Activated CD8-positive, alpha-beta memory T cell treated with anti-CD3 and anti-CD28 coated beads, Interleukin-2, amount 10 ng/mL, durations not matched to agents 7 days and 5 days (primary cell): Measurements from ENCODE around the gene TRIM56. TPM values are rescaled to one million over a fixed set of nuclear protein-coding genes. Genes with fewer than 3 reads are reported as not detected.
"Not testable (repeated sequence)": the region's sequence is repeated elsewhere in the genome, so short reads cannot be mapped to it uniquely, and the experiment has no call there.

ENCODE experiments used
- ATAC-seq: fragments of 150-1000 bp; cut with Tn5 transposase; one replicate; pipeline ENCODE4 v1.10.0; 2021; ENCODE audit warnings: moderate library complexity
- CTCF ChIA-PET: fragments of 350-600 bp; sonication (Branson Sonifier 250); formaldehyde crosslinking; loops from one replicate; lab custom pipeline; 2021; ENCODE audit warnings: antibody characterized with exemption; lab: Charles Lee
- DNase-seq: peaks from one replicate; pipeline ENCODE4 v3.0.0-alpha.2; 2020
- H3K27ac Mint-ChIP-seq: one replicate; pipeline ENCODE4 v1.8.0; 2021; ENCODE audit warnings: mild to moderate bottlenecking, mixed read lengths
- H3K27me3 Mint-ChIP-seq: one replicate; pipeline ENCODE4 v1.8.0; 2021; ENCODE audit warnings: mixed read lengths
- H3K36me3 Mint-ChIP-seq: one replicate; pipeline ENCODE4 v1.8.0; 2021; ENCODE audit warnings: mild to moderate bottlenecking, mixed read lengths
- H3K4me1 Mint-ChIP-seq: one replicate; pipeline ENCODE4 v1.8.0; 2021; ENCODE audit warnings: mixed read lengths
- H3K4me3 Mint-ChIP-seq: one replicate; pipeline ENCODE4 v1.8.0; 2021; ENCODE audit warnings: mild to moderate bottlenecking, moderate library complexity, mixed read lengths
- H3K9me3 Mint-ChIP-seq: one replicate; pipeline ENCODE4 v1.8.0; 2022; ENCODE audit warnings: low read depth, mixed read lengths
- total RNA-seq, 2 experiments: library from RNA; stranded (reverse); gene quantifications; one replicate each; pipeline ENCODE4 v1.2.3, GENCODE V29; 2021

The TRIM56 gene
- total RNA-seq, 2 experiments from 2014 or later, result 68.2 to 110 TPM

DNA sequence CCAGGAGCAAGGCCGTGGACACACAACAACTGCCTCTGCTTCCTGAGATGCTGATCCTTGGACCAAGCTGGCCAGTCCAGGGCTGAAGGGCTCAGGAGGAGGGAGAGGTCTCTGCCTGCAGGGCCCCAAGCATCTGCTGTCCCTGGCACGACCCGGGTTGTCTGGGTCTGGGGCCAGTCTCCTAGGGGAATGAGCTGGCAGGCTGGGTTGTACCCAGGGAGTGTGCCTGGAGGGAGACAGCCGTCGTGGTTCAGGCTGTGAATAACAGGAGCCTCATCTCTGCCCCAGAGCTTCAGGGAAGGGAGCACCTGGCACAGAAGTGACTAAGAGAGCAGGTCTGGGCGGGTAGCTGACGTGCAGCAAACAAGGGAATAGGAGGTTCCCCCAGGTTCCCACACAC is 23.7 kb downstream of the TRIM56 start:
- Mint-ChIP-seq H3K4me3 (no peak overlapping the region), H3K27ac (no peak overlapping the region), H3K9me3 (no peaks in the 10 kb centered on the region), H3K4me1 (no peaks in the 10 kb centered on the region), H3K27me3 (peaks cover 19% of the 10 kb centered on the region), H3K36me3 (no peaks in the 10 kb centered on the region)
- DNase-seq (no peak), ATAC-seq (no peak)
- CTCF ChIA-PET, result interaction anchor here (0.8 kb wide), 1 partner anchor 35 kb away, joined by 3 read pairs; no protein-coding TSS in a partner anchor

DNA sequence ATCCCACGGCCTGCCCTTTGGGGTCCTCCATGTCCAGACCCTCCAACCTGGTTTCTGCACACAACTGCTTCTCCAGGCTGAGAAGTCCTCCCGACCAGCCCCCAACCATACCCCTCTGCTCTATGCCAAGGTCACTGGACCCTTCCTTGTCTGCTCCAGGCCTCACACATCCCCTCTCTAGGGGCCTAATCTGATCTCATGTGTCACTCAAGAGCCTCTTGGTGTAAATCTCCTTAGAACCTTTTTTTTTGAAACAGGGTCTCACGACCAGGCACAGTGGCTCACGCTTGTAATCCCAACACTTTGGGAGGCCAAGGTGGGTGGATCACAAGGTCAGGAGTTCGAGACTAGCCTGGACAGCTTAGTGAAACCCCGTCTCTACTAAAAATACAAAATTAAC is 24.1 kb downstream of the TRIM56 start:
- H3K4me1 Mint-ChIP-seq, result no peaks in the 10 kb centered on the region
- CTCF ChIA-PET, result no interaction called here
- H3K36me3 Mint-ChIP-seq, result no peaks in the 10 kb centered on the region
- no peak overlapping the region for H3K27ac Mint-ChIP-seq
- ATAC-seq, result no peak
- H3K9me3 Mint-ChIP-seq, result no peaks in the 10 kb centered on the region
- H3K27me3 Mint-ChIP-seq, result peaks cover 16% of the 10 kb centered on the region
- no peak for DNase-seq
- H3K4me3 Mint-ChIP-seq, result no peak overlapping the region

DNA sequence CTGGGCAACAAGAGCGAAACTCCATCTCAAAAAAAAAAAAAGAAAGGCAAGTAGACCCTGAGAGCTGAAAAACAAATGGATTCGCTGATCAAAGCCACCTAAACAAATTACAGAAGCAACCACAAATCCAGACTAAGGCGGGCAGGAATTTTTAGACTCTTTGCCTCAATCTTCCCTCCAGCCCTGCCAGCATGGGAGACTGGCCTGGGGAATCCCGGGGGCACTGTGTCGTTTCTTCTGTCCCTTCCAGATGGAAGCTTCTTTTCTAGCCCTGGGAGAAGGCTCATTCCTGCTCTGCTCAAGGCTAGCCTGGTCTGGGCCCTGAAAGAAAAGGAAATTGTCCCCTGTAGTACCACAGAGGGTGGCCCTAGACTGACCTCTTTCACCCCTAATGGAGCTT is 26.0 kb downstream of the TRIM56 start:
- ATAC-seq (no peak), DNase-seq (no peak)
- no peaks in the 10 kb centered on the region for H3K9me3 Mint-ChIP-seq
- H3K36me3 Mint-ChIP-seq, result no peaks in the 10 kb centered on the region
- peaks cover 10% of the 10 kb centered on the region for H3K27me3 Mint-ChIP-seq
- H3K4me3 Mint-ChIP-seq, result no peak overlapping the region
- no peak overlapping the region for H3K27ac Mint-ChIP-seq
- no peaks in the 10 kb centered on the region for H3K4me1 Mint-ChIP-seq
- CTCF ChIA-PET, result interaction anchor here (1.0 to 1.4 kb wide), 3 partner anchors 26 to 106 kb away, joined by 3 to 5 read pairs (median 4); partner anchors contain the start of genes PLOD3 and ZNHIT1

DNA sequence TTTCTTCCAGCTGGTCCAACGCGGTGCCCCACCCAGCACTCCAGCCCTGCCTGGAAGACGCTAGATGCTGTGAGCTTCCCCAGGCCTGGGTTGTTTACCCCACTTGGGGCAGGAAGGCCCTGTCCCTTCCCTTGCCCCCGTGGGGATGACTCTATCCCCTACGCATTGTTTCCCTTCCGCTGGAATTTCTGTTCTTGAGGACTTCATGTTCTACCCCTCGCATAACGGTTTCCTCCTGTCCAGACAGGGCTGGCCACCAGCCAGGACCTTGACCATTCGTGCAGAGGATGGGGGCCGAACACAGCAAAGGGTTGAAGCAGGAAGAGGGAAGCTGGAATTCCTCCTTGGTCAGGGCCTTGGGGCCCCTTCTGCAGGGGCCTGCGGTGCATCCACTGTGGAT is 27.0 kb downstream of the TRIM56 start:
- Mint-ChIP-seq H3K4me3 (no peak overlapping the region), H3K36me3 (no peaks in the 10 kb centered on the region), H3K27ac (no peak overlapping the region), H3K27me3 (peaks cover 5% of the 10 kb centered on the region), H3K9me3 (no peaks in the 10 kb centered on the region), H3K4me1 (no peaks in the 10 kb centered on the region)
- ATAC-seq, result no peak
- CTCF ChIA-PET, result interaction anchor here (1.4 kb wide), 2 partner anchors 32 to 105 kb away, joined by 4 to 5 read pairs; partner anchors contain the start of genes PLOD3 and ZNHIT1
- no peak for DNase-seq

DNA sequence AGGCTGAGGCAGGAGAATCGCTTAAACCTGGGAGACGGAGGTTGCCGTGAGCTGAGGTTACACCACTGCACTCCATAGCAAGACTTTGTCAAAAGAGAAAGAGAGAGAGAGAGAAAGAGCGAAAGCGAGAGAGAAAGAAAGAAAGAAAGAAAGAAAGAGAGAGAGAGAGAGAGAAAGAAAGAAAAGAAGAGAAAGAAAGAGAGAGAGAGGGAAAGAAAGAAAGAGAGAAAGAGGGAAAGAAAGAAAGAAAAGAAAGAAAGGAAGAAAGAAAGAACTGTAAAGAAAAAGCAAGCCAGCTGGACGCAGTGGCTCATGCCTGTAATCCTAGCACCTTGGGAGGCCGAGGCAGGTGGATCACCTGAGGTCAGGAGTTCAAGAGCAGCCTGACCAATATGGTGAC is 27.9 kb downstream of the TRIM56 start:
- DNase-seq, H3K36me3 Mint-ChIP-seq, H3K27ac Mint-ChIP-seq, H3K4me1 Mint-ChIP-seq, H3K4me3 Mint-ChIP-seq, H3K27me3 Mint-ChIP-seq, H3K9me3 Mint-ChIP-seq, ATAC-seq: not testable (repeated sequence)
- CTCF ChIA-PET, result interaction anchor here (1.2 kb wide), 1 partner anchor 13 kb away, joined by 3 read pairs; no protein-coding TSS in a partner anchor

DNA sequence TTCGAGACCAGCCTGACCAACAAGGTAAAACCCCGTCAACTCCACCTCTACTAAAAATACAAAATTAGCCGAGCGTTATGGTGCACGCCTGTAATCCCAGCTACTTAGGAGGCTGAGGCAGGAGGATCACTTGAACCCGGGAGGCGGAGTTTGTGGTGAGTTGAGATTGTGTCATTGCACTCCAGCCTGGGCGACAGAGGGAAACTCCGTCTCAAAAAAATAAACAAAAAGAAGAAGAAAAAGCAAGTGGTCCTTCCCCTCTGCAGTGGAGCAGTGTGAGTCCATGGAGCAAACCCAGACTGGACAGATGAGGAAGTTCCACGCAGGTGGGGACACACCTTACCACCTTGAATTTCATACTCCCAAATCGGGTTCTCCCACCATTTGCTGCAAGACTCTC is 28.6 kb downstream of the TRIM56 start:
- H3K27me3 Mint-ChIP-seq, result peaks cover 2% of the 10 kb centered on the region
- H3K36me3 Mint-ChIP-seq, result no peaks in the 10 kb centered on the region
- H3K27ac Mint-ChIP-seq, result no peak overlapping the region
- ATAC-seq (no peak), DNase-seq (no peak)
- no peaks in the 10 kb centered on the region for H3K9me3 Mint-ChIP-seq
- H3K4me1 Mint-ChIP-seq, result no peaks in the 10 kb centered on the region
- no peak overlapping the region for H3K4me3 Mint-ChIP-seq
- CTCF ChIA-PET, result interaction anchor here (1.0 to 1.4 kb wide), 3 partner anchors 12 to 78 kb away, joined by 3 to 8 read pairs (median 3); no protein-coding TSS in a partner anchor

DNA sequence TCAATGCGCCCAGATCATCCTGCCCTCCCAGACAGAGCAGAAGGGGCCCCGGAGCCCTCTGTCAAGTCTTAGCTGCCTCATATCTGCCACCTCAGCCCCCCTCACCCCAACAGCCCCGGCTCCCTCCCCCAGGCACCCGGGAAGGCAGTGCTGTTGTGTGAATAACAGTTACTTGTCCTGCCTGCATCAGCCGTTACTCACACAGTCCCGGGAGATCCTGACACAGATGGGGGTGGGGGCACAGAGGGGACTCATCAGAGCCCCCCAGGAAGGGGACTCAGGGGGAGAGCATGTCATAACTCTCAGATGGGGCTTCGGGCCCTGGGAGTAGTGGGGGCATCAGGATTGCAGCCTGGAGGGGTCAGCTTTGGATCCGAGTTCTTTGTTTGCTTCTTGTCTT is 29.2 kb downstream of the TRIM56 start:
- Mint-ChIP-seq H3K36me3 (no peaks in the 10 kb centered on the region), H3K27me3 (peaks cover 6% of the 10 kb centered on the region), H3K27ac (no peak overlapping the region), H3K4me1 (no peaks in the 10 kb centered on the region), H3K9me3 (no peaks in the 10 kb centered on the region), H3K4me3 (no peak overlapping the region)
- DNase-seq (no peak), ATAC-seq (no peak)
- CTCF ChIA-PET, result interaction anchor here (1.0 to 1.4 kb wide), 2 partner anchors 30 to 77 kb away, joined by 3 to 8 read pairs; no protein-coding TSS in a partner anchor

DNA sequence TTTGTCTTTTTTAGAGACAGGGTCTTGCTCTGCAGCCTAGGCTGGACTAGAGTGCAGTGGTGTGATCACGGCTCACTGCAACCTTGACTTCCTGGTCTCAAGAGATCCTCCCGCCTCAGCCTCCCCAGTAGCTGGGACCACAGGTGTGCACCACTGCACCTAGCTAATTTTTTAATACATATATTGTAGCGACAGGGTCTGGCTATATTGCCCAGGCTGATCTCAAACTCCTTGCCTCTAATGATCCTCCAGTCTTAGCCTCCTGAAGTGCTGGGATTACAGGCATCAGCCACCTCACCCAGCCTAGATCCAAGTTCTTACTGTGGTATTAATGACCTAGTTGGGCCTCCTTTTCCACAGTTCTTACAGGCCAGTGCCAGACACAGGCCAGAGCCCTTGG is 29.9 kb downstream of the TRIM56 start:
- H3K36me3 Mint-ChIP-seq, result no peaks in the 10 kb centered on the region
- ATAC-seq (no peak), DNase-seq (no peak)
- H3K4me1 Mint-ChIP-seq, result no peaks in the 10 kb centered on the region
- H3K27ac Mint-ChIP-seq, result no peak overlapping the region
- no peak overlapping the region for H3K4me3 Mint-ChIP-seq
- H3K27me3 Mint-ChIP-seq, result peaks cover 13% of the 10 kb centered on the region
- CTCF ChIA-PET, result interaction anchor here (1.4 kb wide), 1 partner anchor 29 kb away, joined by 8 read pairs; no protein-coding TSS in a partner anchor
- H3K9me3 Mint-ChIP-seq, result no peaks in the 10 kb centered on the region

DNA sequence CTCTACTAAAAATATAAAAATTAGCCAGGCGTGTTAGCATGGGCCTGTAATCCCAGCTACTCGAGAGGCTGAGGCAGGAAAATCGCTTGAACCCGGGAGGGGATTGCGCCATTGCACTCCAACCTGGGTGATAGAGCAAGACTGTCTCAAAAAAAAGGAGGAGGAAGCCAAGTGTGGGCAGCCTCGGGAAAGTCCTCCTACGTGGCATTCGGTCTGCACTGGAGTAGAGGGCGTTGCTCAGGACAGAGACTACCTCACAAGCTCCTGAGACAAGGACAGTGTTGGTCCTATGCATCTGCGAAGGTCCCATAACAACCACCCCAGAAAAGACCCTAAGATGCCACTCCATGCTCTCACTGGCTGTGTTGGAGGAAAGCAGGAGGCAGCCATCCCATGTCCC is 31.6 kb downstream of the TRIM56 start:
- CTCF ChIA-PET, result no interaction called here
- peaks cover 22% of the 10 kb centered on the region for H3K27me3 Mint-ChIP-seq

DNA sequence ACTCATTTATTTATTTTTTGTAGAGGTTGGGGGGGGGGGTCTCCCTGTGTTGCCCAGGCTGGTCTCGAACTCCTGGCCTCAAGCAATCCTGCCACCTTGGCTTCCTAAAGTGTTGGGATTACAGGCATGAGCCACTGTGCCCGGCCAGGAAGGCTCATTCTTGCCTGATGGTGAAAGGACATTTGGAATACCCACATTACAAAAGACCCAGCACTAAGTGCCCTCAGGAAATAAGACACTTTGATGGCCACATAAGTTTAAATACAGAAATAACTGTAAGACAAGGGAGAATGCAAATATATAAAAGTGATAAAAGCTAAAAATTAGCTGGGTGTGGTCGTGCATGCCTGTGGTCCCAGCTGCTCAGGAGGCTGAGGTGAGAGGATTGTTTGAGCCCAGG is 33.6 kb downstream of the TRIM56 start:
- peaks cover 9% of the 10 kb centered on the region for H3K4me1 Mint-ChIP-seq
- ATAC-seq (no peak), DNase-seq (no peak)
- H3K9me3 Mint-ChIP-seq, result no peaks in the 10 kb centered on the region
- no peak overlapping the region for H3K4me3 Mint-ChIP-seq
- no peaks in the 10 kb centered on the region for H3K36me3 Mint-ChIP-seq
- CTCF ChIA-PET, result interaction anchor here (1.0 to 1.7 kb wide), 2 partner anchors 23 to 25 kb away, joined by 3 to 5 read pairs; no protein-coding TSS in a partner anchor
- no peak overlapping the region for H3K27ac Mint-ChIP-seq
- H3K27me3 Mint-ChIP-seq, result peaks cover 40% of the 10 kb centered on the region

More for the DNA sequence above, 31.6 kb downstream of the TRIM56 start:
- H3K4me1 Mint-ChIP-seq, result peaks cover under 1% of the 10 kb centered on the region
- H3K36me3 Mint-ChIP-seq, result no peaks in the 10 kb centered on the region
- no peak for ATAC-seq
- no peak for DNase-seq
- H3K27ac Mint-ChIP-seq, result no peak overlapping the region
- H3K4me3 Mint-ChIP-seq, result no peak overlapping the region
- no peaks in the 10 kb centered on the region for H3K9me3 Mint-ChIP-seq

DNA sequence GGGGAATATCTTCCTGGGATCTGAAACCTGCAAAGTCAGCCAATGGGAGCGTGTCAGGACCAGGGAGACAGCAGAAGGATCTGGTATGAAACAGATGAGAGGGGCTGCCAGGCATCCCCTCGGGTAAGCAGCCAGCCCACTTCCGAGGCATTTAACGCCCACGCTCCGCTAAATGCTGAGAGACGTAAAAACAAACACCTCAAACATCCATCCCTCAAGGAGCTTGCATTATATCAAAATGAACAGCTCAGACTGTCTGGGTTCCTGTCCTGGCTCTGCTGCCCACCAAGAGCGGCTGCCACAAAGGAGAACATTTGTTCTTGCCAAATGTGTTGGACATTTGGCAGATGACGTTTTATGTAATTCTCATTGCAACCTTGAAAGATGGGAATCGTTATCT is 34.6 kb downstream of the TRIM56 start:
- no peak overlapping the region for H3K27ac Mint-ChIP-seq
- no peak overlapping the region for H3K4me3 Mint-ChIP-seq
- peaks cover 45% of the 10 kb centered on the region for H3K27me3 Mint-ChIP-seq
- CTCF ChIA-PET, result interaction anchor here (0.6 to 1.7 kb wide), 5 partner anchors 18 to 30 kb away, joined by 3 to 5 read pairs (median 4); no protein-coding TSS in a partner anchor
- H3K4me1 Mint-ChIP-seq, result peaks cover 16% of the 10 kb centered on the region
- DNase-seq, result no peak
- H3K9me3 Mint-ChIP-seq, result no peaks in the 10 kb centered on the region
- no peaks in the 10 kb centered on the region for H3K36me3 Mint-ChIP-seq
- no peak for ATAC-seq

DNA sequence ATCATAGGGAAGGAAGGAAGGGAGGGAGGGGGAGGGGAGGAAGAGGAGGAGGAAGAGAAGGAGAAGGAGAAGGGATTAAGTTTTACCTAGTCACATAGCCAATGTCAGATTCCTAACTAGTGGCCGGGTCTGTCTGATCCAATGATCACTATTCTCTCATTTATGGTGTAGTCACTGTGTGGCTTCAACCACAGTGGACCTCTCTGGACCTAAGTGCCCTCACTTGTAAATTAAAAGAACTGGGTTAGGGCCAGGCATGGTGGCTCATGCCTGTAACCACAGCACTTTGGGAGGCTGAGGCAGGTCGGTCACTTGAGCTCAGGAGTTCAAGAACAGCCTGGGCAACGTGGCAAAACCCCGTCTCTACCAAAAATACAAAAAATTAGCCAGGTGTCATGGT is 35.0 kb downstream of the TRIM56 start:
- Mint-ChIP-seq H3K4me1 (peaks cover 19% of the 10 kb centered on the region), H3K27ac (no peak overlapping the region), H3K36me3 (no peaks in the 10 kb centered on the region), H3K27me3 (peaks cover 48% of the 10 kb centered on the region), H3K4me3 (no peak overlapping the region), H3K9me3 (no peaks in the 10 kb centered on the region)
- DNase-seq, result no peak
- no peak for ATAC-seq
- CTCF ChIA-PET, result interaction anchor here (1.3 to 1.6 kb wide), 2 partner anchors 18 to 21 kb away, joined by 3 to 5 read pairs; no protein-coding TSS in a partner anchor

DNA sequence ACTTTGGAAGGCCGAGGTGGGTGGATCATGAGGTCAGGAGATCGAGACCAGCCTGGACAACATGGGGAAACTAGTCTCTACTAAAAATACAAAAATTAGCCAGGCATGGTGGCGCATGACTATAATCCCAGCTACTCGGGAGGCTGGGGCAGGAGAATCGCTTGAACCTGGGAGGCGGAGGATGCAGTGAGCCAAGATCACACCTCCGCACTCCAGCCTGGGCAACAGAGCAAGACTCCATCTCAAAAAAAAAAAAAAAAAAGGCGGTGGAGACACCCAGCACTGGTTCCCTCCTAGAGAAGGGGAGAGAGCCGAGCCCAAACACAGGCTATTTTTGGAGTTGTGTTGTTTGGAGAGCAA is 36.3 kb downstream of the TRIM56 start:
- Mint-ChIP-seq H3K4me1 (peaks cover 31% of the 10 kb centered on the region), H3K4me3 (peak overlapping the region; percentile 54), H3K27me3 (peaks cover 52% of the 10 kb centered on the region)
- CTCF ChIA-PET, H3K9me3 Mint-ChIP-seq, H3K27ac Mint-ChIP-seq, DNase-seq, H3K36me3 Mint-ChIP-seq, ATAC-seq: not testable (repeated sequence)
